Choroid plexus epithelial cell (primary cell): ENCODE data around the gene TMEM271.

Source experiments
- DNase-seq: peaks from one replicate; pipeline ENCODE4 v3.0.0-alpha.2; 2010; ENCODE audit warnings: low read depth
- H3K4me3 ChIP-seq: 2 replicates; pipeline ENCODE4 v1.5.1; 2011; ENCODE audit warnings: low read depth, mild to moderate bottlenecking, control low read depth, low read length, moderate library complexity
- TF ChIP-seq, protein P1 (sequence below): conservative IDR thresholded peaks from 2 replicates; pipeline ENCODE4 v1.5.1; 2011; ENCODE audit warnings: low read depth, mild to moderate bottlenecking, control low read depth, inconsistent platforms, low read length, moderate library complexity

Gene TMEM271

DNA sequence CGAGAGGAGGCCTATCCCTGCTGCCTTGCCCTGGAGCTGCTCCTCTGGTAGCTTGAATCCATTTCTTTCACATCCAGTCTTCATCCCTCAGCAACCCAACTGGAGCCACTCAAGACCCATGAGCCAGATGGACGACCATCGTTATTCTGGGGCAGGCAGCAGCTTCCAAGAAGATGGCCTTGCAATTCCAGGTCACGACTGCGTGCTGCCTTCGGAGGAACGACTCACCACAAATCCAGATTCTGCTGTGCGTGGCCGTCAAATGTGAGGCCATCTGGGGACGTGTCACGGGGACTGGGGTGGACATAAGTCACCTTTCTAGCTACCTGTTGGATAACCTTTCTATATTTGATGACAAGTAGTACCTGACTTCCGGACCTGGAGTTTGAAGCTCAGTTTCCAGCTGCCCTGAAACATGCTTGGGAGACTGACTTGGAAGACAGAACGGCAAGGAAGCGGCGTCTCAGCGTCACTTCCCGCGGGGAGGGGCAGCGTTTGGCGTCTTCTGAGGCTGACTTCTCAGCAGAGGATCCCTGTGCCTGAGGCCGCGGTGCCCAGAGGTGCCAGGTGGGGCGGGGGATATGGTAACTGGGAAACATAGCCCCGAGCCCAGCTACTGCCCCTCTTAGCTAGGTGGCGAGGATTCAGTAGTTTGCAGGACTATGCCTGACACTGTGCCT, 11.7 kb upstream of the TMEM271 start:
- no peak overlapping the region for H3K4me3 ChIP-seq
- no peak for DNase-seq
- TF ChIP-seq, protein P1, sequence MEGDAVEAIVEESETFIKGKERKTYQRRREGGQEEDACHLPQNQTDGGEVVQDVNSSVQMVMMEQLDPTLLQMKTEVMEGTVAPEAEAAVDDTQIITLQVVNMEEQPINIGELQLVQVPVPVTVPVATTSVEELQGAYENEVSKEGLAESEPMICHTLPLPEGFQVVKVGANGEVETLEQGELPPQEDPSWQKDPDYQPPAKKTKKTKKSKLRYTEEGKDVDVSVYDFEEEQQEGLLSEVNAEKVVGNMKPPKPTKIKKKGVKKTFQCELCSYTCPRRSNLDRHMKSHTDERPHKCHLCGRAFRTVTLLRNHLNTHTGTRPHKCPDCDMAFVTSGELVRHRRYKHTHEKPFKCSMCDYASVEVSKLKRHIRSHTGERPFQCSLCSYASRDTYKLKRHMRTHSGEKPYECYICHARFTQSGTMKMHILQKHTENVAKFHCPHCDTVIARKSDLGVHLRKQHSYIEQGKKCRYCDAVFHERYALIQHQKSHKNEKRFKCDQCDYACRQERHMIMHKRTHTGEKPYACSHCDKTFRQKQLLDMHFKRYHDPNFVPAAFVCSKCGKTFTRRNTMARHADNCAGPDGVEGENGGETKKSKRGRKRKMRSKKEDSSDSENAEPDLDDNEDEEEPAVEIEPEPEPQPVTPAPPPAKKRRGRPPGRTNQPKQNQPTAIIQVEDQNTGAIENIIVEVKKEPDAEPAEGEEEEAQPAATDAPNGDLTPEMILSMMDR, result no peak

DNA sequence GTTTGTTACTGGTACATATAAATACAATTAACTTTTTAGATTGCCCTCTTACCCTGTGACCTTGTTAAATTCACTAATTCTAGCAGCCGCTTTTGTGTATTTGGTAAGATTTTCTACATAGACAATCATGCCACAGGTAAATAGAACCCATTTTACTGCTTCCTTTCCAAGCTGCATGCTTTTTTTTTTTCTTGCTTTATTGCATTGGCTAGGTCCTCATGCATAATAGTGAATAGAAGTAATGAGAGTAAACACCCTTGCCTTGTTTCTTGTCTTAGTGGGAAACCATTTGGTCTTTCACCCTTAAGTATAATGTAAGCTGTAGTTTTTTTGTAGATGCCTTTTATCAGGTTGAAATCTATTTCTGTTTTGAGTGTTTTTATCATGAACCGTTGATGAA, 7.7 kb upstream of the TMEM271 start:
- DNase-seq, result no peak
- TF ChIP-seq, protein P1, result no peak
- H3K4me3 ChIP-seq, result no peak overlapping the region

DNA sequence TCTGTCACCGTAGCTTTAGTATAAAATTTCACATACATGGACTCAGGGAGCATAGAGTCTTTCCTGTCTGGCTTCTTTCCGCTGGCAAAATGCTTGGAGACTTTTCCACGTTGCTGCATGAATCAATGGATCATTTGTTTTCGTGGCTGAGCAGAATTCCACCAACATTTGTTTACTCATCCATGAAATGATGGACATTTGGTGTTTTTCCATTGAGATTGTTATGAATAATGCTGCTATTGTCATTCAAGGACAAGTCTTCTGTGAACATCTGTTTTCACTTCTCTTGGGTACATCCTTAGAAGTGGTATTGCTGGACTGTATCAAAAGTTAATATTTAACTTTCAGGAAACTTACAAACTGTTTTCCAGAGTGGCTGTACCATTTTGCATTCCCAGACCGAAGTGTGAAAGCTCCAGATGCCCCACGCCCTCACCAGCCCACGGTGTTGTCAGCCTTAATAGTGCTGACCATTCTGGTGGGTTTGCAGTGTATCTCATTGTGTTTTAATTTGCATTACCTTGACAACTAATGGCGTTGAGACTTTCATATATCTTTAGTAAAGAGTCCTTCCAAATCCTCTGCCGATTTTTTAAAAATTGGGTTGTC, 5.8 kb upstream of the TMEM271 start:
- DNase-seq, result no peak
- TF ChIP-seq, protein P1, result no peak
- H3K4me3 ChIP-seq, result no peak overlapping the region

DNA sequence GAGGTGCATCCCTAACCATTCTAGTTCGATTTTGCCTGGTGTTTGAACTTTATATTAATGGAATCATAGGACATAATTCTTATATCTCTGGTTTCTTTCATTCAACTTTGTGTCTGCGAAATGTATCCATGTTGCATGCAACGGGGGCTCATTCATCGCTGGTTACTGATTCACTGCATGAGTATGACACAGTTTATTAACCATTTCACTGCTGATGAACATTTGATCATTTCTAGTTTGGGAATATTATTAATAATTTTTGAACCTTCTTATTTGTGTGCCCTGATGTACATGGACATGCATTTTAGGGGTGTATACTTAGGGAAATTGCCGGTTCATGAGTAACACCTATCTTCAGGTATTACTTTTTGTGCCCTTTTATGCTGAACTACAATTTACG, 5.1 kb upstream of the TMEM271 start:
- DNase-seq, result no peak
- TF ChIP-seq, protein P1, result no peak
- no peak overlapping the region for H3K4me3 ChIP-seq

DNA sequence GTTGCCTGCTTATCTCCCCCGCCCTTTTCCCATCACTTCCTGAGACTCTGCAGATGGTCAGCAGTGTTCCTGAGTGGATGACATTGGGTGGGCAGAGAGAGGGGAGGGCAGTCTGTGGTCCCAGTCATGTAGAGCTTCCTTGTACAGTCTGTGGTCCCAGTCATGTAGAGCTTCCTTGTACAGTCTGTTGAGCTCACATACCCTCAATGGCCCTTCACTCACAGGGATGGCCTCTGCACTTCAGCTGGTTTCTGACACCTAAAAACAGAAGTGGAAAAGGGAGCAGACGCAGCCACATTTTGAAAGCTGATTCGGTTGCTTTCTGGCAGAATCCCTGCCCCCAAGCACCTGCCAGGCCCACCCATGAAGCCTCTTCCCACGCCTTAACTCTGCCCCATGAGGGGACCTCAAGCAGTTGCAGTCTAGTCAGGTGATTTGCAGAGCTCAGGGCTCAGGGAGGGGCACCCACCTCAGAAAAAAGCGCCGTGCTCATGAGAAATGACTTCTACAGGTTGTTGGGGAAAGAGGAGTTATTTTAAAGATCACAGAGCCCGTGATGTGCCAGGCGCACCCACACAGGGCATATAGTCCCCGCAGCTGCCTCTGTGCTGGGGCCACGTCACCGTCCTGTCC, 3.6 kb upstream of the TMEM271 start:
- TF ChIP-seq, protein P1, result no peak
- no peak overlapping the region for H3K4me3 ChIP-seq
- no peak for DNase-seq

DNA sequence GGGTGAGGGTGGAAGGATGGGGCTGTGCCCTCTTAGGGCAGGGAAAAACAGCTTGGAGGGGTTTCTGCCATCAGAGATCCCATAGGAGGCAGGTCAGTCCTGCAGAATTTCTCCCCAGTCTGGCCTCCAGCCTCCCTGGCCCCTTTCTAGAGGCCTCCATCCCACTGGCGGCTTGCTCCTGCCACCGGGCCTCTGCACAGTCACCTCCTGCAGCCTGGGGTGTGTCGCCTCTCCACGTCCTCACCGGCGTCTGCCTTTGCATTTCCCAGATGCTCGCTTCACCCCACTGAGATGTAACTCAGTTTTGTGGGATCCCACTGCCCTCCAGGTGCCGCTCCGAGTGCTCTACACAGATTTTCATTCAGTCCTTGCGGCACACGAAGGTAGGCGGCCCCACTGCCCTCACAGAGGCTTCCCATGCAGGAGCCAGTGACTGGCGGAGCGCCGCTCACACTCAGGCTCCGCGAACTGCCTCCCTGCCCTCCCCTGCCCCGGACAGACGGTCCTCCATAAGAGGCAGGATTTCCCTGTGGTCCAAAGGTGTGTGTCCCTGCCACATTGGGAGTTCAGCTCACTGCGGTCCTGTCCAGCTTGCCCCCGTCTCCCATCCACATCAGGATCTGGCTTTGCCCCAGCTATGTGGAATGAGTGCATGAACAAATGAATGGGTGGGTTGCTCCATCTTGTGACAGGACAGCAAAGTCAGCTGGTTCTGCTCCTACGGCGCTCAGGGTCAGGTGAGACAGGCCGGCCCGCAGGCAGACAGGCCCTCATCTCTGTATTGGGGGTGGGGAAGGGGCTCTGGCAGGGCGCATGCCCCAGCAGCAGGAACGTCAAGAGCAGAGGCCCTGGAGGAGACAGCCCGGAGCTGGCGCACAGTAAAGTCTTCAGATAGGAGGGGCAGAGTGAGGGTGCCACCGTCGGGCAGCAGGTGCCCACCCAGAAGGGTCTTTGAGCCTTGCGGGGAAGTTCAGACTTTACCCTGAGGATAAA, 2.7 kb upstream of the TMEM271 start:
- DNase-seq, result no peak
- H3K4me3 ChIP-seq, result no peak overlapping the region
- TF ChIP-seq, protein P1, result no peak
